Fibroblast of lung (primary cell): ENCODE results near the gene PIP4K2A. TPM values are rescaled to one million over a fixed set of nuclear protein-coding genes. Genes with fewer than 3 reads are reported as not detected.

Experiments used
- DNase-seq, 2 donors: peaks; one replicate each; pipeline versions ENCODE4 v3.0.0 to v3.0.0-alpha.2; 2010; ENCODE audit warnings: low read depth in 2 of 2
- H2AFZ ChIP-seq: 2 replicates; pipeline ENCODE4 v1.5.1; 2012; ENCODE audit warnings: low read length, control low read depth, inconsistent platforms
- H3K27ac ChIP-seq: 2 replicates; pipeline ENCODE4 v1.5.1; 2011; ENCODE audit warnings: low read length, control low read depth; ENCODE audit not compliant: insufficient read depth
- H3K27me3 ChIP-seq: 2 replicates; pipeline ENCODE4 v1.5.1; 2011; ENCODE audit warnings: mild to moderate bottlenecking, low read length; ENCODE audit not compliant: control insufficient read depth, insufficient read depth
- H3K36me3 ChIP-seq: 2 replicates; pipeline ENCODE4 v1.5.1; 2011; ENCODE audit warnings: low read length; ENCODE audit not compliant: control insufficient read depth, insufficient read depth
- H3K4me1 ChIP-seq: 2 replicates; pipeline ENCODE4 v1.5.1; 2011; ENCODE audit warnings: low read length; ENCODE audit not compliant: control insufficient read depth, insufficient read depth; ENCODE audit errors: extremely low read depth
- H3K4me2 ChIP-seq: 2 replicates; pipeline ENCODE4 v1.5.1; 2011; ENCODE audit warnings: low read length, control low read depth; ENCODE audit not compliant: insufficient read depth; ENCODE audit errors: extremely low read depth
- H3K4me3 ChIP-seq, 4 experiments: fragments of 200-600 bp in 1 of 4; sonication (generic) in 1 of 4; replicated peaks in 1 of 4; 2 replicates each; pipeline ENCODE4 v1.5.1; 2011 to 2016; ENCODE audit warnings: low read length in 4 of 4, low read depth in 3 of 4, mild to moderate bottlenecking in 3 of 4, control low read depth in 2 of 4, inconsistent platforms in 1 of 4, mixed read lengths in 1 of 4; ENCODE audit not compliant: insufficient read depth in 1 of 4; ENCODE audit errors: control extremely low read depth in 1 of 4
- H3K79me2 ChIP-seq: 2 replicates; pipeline ENCODE4 v1.5.1; 2012; ENCODE audit warnings: mild to moderate bottlenecking, low read length, inconsistent platforms; ENCODE audit not compliant: control insufficient read depth, insufficient read depth
- H3K9ac ChIP-seq: 2 replicates; pipeline ENCODE4 v1.5.1; 2011; ENCODE audit warnings: mild to moderate bottlenecking, low read length, control low read depth; ENCODE audit not compliant: insufficient read depth
- H3K9me3 ChIP-seq: 2 replicates; pipeline ENCODE4 v1.5.1; 2012; ENCODE audit warnings: low read depth, low read length; ENCODE audit not compliant: control insufficient read depth, insufficient read depth
- H4K20me1 ChIP-seq: 2 replicates; pipeline ENCODE4 v1.5.1; 2011; ENCODE audit warnings: low read length; ENCODE audit not compliant: control insufficient read depth, insufficient read depth; ENCODE audit errors: extremely low read depth
- CTCF ChIP-seq, 2 donors: IDR thresholded peaks in 1 of 2; conservative IDR thresholded peaks in 1 of 2; 1 replicate in 1 of 2; 2 replicates in 1 of 2; pipeline ENCODE4 v1.5.1; 2011 to 2012; ENCODE audit warnings: low read length in 2 of 2, control low read depth in 1 of 2, inconsistent platforms in 1 of 2, low read depth in 1 of 2, mild to moderate bottlenecking in 1 of 2
- EZH2 ChIP-seq: IDR thresholded peaks from 2 replicates; pipeline ENCODE4 v1.5.1; 2012; ENCODE audit warnings: low read length, control low read depth, mild to moderate bottlenecking; ENCODE audit errors: missing control alignments
- polyA plus RNA-seq, 2 donors: library from polyadenylated mRNA; depleted of rRNA in 1 of 2; stranded (reverse) in 1 of 2; unstranded in 1 of 2; fragments of >200 nt; gene quantifications; 2 replicates each; pipeline ENCODE4 v1.2.1, GENCODE V29; 2011 to 2012; ENCODE audit warnings: missing spikeins in 1 of 2
- total RNA-seq: library from RNA; depleted of rRNA; stranded (reverse); fragments of >200 nt; gene quantifications from 2 replicates; pipeline ENCODE4 v1.2.1, GENCODE V29; 2014

The PIP4K2A gene
- total and polyA plus RNA-seq, 2 donors (not counting 1 experiment from before 2014, with no cell fraction given) = 28.5 to 40.0 TPM

- DNase-seq = peak; percentile 15 to 36
- Histone ChIP-seq H4K20me1 (no peaks in the 10 kb centered on the region), H3K4me2 (no peak overlapping the region), H3K36me3 (peaks cover 2% of the 10 kb centered on the region), H2AFZ (no peak overlapping the region), H3K27me3 (no peaks in the 10 kb centered on the region), H3K79me2 (no peaks in the 10 kb centered on the region), H3K4me1 (peaks cover 2% of the 10 kb centered on the region), H3K9me3 (no peaks in the 10 kb centered on the region), H3K27ac (no peak overlapping the region), H3K4me3 (no peak overlapping the region), H3K9ac (no peak overlapping the region)
- TF ChIP-seq CTCF (conservative IDR thresholded peaks at IDR 0.05 in 1 of 2, IDR thresholded peaks at IDR 0.05 in 1 of 2; ENCODE audit: low read depth in 1 of 2, low read length in 2 of 2) (peak; percentile 46 to 50), EZH2 (no peak)
Observed at GRCh38 chr10:22550732-22551131, 163.6 kb downstream of the PIP4K2A start.

- no peaks in the 10 kb centered on the region for H3K79me2 ChIP-seq
- TF ChIP-seq CTCF (conservative IDR thresholded peaks at IDR 0.05 in 1 of 2, IDR thresholded peaks at IDR 0.05 in 1 of 2; ENCODE audit: low read depth in 1 of 2, low read length in 2 of 2) (no peak), EZH2 (no peak)
- no peak overlapping the region for H2AFZ ChIP-seq
- no peaks in the 10 kb centered on the region for H3K9me3 ChIP-seq
- no peak overlapping the region for H3K27ac ChIP-seq
- no peak overlapping the region for H3K4me2 ChIP-seq
- no peaks in the 10 kb centered on the region for H3K27me3 ChIP-seq
- peaks cover 2% of the 10 kb centered on the region for H3K36me3 ChIP-seq
- no peak for DNase-seq
- H4K20me1 ChIP-seq = no peaks in the 10 kb centered on the region
- H3K9ac ChIP-seq = no peak overlapping the region
- no peak overlapping the region for H3K4me3 ChIP-seq
- no peaks in the 10 kb centered on the region for H3K4me1 ChIP-seq
Observed at GRCh38 chr10:22548344-22548743, 166.0 kb downstream of the PIP4K2A start.

GRCh38 chr10:22545643-22546042 is 168.7 kb downstream of the PIP4K2A start:
- no peak overlapping the region for H3K4me2 ChIP-seq
- H2AFZ ChIP-seq = no peak overlapping the region
- no peaks in the 10 kb centered on the region for H4K20me1 ChIP-seq
- H3K36me3 ChIP-seq = peaks cover 3% of the 10 kb centered on the region
- H3K27ac ChIP-seq = no peak overlapping the region
- H3K9me3 ChIP-seq = no peaks in the 10 kb centered on the region
- DNase-seq = no peak
- TF ChIP-seq CTCF (conservative IDR thresholded peaks at IDR 0.05 in 1 of 2, IDR thresholded peaks at IDR 0.05 in 1 of 2; ENCODE audit: low read depth in 1 of 2, low read length in 2 of 2) (no peak), EZH2 (no peak)
- no peak overlapping the region for H3K4me3 ChIP-seq
- H3K79me2 ChIP-seq = no peaks in the 10 kb centered on the region
- H3K4me1 ChIP-seq = no peaks in the 10 kb centered on the region
- no peak overlapping the region for H3K9ac ChIP-seq
- no peaks in the 10 kb centered on the region for H3K27me3 ChIP-seq
